Tibial nerve (tissue), 4 donors: ENCODE data around the gene CCNT2. TPM values are rescaled to one million over a fixed set of nuclear protein-coding genes. Genes with fewer than 3 reads are reported as not detected.

Experiments used
- DNase-seq, 2 donors: peaks; one replicate each; pipeline ENCODE4 v3.0.0-alpha.2; 2019; ENCODE audit warnings: low spot score in 2 of 2
- H3K27ac ChIP-seq, 4 donors: fragments of 200-600 bp; sonication (generic) in 3 of 4; one replicate each; pipeline ENCODE4 v1.5.1; 2017 to 2019; ENCODE audit warnings: mild to moderate bottlenecking in 1 of 4
- H3K27me3 ChIP-seq, 2 donors: fragments of 200-600 bp; sonication (generic) in 1 of 2; one replicate each; pipeline versions ENCODE4 v1.5.1 to v1.6.0; 2017 to 2019
- H3K36me3 ChIP-seq, 3 donors: fragments of 200-600 bp; sonication (generic); one replicate each; pipeline ENCODE4 v1.5.1; 2018 to 2019
- H3K4me1 ChIP-seq, 4 donors: fragments of 200-600 bp; sonication (generic) in 3 of 4; one replicate each; pipeline ENCODE4 v1.5.1; 2017 to 2019
- H3K4me3 ChIP-seq, 4 donors: fragments of 200-600 bp; sonication (generic) in 3 of 4; one replicate each; pipeline ENCODE4 v1.5.1; 2017 to 2019; ENCODE audit warnings: mild to moderate bottlenecking in 1 of 4, moderate library complexity in 1 of 4
- H3K9me3 ChIP-seq, 4 donors: fragments of 200-600 bp; sonication (generic) in 3 of 4; one replicate each; pipeline ENCODE4 v1.5.1; 2017 to 2019
- EP300 ChIP-seq, 2 donors: sonication (generic); formaldehyde crosslinking; IDR thresholded peaks; one replicate each; pipeline ENCODE4 v1.6.1; 2017; ENCODE audit warnings: antibody characterized with exemption in 2 of 2, mild to moderate bottlenecking in 1 of 2
- POLR2A ChIP-seq, 2 donors: fragments of 450-650 bp; IDR thresholded peaks; one replicate each; pipeline ENCODE4 v1.6.1; 2017; ENCODE audit warnings: antibody characterized with exemption in 2 of 2, mild to moderate bottlenecking in 2 of 2, moderate library complexity in 2 of 2
- WGBS, 2 donors: methylation state at CpG; one replicate each; pipeline ENCODE4 v1.1.5; 2018; 5-methylcytosine and 5-hydroxymethylcytosine counted together
- total RNA-seq, 4 donors: library from RNA; depleted of rRNA; stranded (reverse); fragments of >200 nt; gene quantifications; one replicate each; pipeline ENCODE4 v1.1.0, GENCODE V29; 2016
- TF ChIP-seq, protein P1 (sequence below), 5 experiments: fragments of 200-600 bp in 3 of 5; fragments of 450-650 bp in 2 of 5; sonication (generic) in 3 of 5; IDR thresholded peaks; one replicate each; pipeline ENCODE4 v1.5.1; 2016 to 2019; ENCODE audit warnings: antibody characterized with exemption in 5 of 5, mild to moderate bottlenecking in 3 of 5, moderate library complexity in 2 of 5

CCNT2 gene
- total RNA-seq, 4 donors from 2014 or later, result 29.7 to 45.4 (median 31.9) TPM

DNA sequence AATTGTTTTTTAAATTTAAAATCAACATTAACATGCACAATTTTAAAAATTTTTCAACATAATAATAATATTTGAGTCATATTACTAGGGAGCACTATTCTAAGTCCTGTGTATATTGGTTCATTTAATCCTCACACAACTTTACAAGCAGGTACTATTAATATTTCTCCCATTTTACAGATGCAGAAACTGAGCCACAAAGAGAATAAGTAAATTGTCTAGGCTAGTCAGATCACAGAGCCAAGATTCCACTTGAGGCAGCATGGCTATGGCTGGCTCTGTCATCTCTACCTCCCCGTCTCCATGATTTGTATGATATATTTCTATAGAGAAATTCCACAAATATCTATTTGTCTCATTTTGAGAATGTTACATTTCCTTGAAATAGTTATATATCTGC is 15.1 kb downstream of the CCNT2 start:
- DNase-seq, result no peak
- H3K27me3 ChIP-seq, result no peaks in the 10 kb centered on the region
- H3K4me1 ChIP-seq, result peaks cover 5 to 66% (median 18%) of the 10 kb centered on the region in 4 donors
- WGBS, 2 donors, result 88 to 89% methylated on average over 1 of the region's 1 CpG
- TF ChIP-seq, protein P1, sequence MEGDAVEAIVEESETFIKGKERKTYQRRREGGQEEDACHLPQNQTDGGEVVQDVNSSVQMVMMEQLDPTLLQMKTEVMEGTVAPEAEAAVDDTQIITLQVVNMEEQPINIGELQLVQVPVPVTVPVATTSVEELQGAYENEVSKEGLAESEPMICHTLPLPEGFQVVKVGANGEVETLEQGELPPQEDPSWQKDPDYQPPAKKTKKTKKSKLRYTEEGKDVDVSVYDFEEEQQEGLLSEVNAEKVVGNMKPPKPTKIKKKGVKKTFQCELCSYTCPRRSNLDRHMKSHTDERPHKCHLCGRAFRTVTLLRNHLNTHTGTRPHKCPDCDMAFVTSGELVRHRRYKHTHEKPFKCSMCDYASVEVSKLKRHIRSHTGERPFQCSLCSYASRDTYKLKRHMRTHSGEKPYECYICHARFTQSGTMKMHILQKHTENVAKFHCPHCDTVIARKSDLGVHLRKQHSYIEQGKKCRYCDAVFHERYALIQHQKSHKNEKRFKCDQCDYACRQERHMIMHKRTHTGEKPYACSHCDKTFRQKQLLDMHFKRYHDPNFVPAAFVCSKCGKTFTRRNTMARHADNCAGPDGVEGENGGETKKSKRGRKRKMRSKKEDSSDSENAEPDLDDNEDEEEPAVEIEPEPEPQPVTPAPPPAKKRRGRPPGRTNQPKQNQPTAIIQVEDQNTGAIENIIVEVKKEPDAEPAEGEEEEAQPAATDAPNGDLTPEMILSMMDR (IDR thresholded peaks at IDR 0.05), result no peak
- TF ChIP-seq EP300 (IDR thresholded peaks at IDR 0.05) (no peak), POLR2A (IDR thresholded peaks at IDR 0.05) (no peak)
- no peak overlapping the region for H3K27ac ChIP-seq
- H3K9me3 ChIP-seq, result no peaks in the 10 kb centered on the region
- peaks cover 0 to 19% (median 0%) of the 10 kb centered on the region in 3 donors for H3K36me3 ChIP-seq
- no peak overlapping the region for H3K4me3 ChIP-seq

DNA sequence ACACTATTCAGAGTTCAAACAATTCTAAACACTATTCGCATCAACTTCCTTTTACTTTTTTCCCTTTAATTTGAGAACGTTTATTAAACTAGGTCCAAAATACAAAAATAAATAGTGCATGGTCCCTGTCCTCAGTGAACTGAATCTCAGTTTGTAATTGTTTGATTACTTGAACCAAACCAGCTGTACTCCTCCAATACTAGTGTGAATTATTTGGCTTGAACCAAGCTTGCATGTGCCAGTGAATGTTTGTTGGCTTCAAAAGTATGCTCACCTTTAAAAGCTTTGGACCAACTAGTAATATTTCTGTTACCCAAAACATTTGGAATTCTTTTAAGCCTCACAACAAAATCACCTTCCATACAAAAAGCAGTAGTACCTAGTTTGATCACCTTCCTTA is 15.5 kb downstream of the CCNT2 start:
- no peaks in the 10 kb centered on the region for H3K9me3 ChIP-seq
- peaks cover 5 to 62% (median 18%) of the 10 kb centered on the region in 4 donors for H3K4me1 ChIP-seq
- WGBS, 2 donors, result 52 to 61% methylated on average over 2 of the region's 2 CpGs
- no peak for DNase-seq
- no peak overlapping the region for H3K27ac ChIP-seq
- no peaks in the 10 kb centered on the region for H3K27me3 ChIP-seq
- peaks cover 0 to 23% (median 0%) of the 10 kb centered on the region in 3 donors for H3K36me3 ChIP-seq
- TF ChIP-seq, protein P1 (IDR thresholded peaks at IDR 0.05), result no peak
- TF ChIP-seq POLR2A (IDR thresholded peaks at IDR 0.05) (no peak), EP300 (IDR thresholded peaks at IDR 0.05) (no peak)
- H3K4me3 ChIP-seq, result no peak overlapping the region

DNA sequence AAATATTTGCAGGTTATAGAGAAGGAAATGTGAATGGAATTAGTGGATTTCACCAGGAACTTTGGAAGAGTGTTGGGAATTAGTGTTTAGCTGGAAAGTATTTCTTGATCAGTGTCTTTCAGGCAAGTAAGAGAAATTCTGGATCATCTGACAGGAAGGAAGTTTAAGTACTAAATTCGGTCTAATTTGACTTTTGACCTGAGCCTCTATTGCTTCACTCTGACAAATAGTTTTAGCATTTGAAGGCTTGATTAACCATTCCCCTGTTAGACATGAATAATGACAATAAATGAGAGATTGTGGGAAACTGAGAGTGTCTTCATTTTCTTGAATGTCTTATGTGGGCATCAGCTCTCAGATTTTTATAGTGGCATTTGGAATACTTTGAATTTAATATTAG is 16.0 kb downstream of the CCNT2 start:
- Histone ChIP-seq H3K27ac (no peak overlapping the region), H3K36me3 (peaks cover 0 to 28% (median 0%) of the 10 kb centered on the region in 3 donors), H3K9me3 (no peaks in the 10 kb centered on the region), H3K27me3 (no peaks in the 10 kb centered on the region), H3K4me3 (no peak overlapping the region), H3K4me1 (peaks cover 5 to 60% (median 18%) of the 10 kb centered on the region in 4 donors)
- WGBS, 2 donors, result 0 to 5% methylated on average over 1 of the region's 1 CpG
- no peak for TF ChIP-seq EP300 (IDR thresholded peaks at IDR 0.05)
- TF ChIP-seq, protein P1 (IDR thresholded peaks at IDR 0.05), result no peak
- TF ChIP-seq POLR2A (IDR thresholded peaks at IDR 0.05), result no peak
- no peak for DNase-seq

DNA sequence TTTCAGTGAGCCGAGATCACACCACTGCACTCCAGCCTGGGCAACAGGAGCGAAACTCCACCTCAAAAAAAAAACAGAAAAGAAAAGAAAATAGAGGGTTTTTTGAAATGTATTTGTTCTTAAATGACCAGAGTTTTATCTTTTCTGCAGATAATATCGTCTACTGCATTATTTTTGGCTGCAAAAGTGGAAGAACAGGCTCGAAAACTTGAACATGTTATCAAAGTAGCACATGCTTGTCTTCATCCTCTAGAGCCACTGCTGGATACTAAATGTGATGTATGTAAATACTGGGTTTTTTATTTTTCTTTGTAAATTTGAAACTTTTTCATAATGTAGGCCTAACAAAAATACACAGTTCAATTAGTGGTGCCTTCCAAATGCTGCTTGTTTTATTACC is 18.1 kb downstream of the CCNT2 start:
- H3K4me3 ChIP-seq, result no peak overlapping the region
- H3K9me3 ChIP-seq, result no peaks in the 10 kb centered on the region
- no peaks in the 10 kb centered on the region for H3K27me3 ChIP-seq
- H3K27ac ChIP-seq, result no peak overlapping the region
- TF ChIP-seq POLR2A (IDR thresholded peaks at IDR 0.05), result no peak
- TF ChIP-seq EP300 (IDR thresholded peaks at IDR 0.05), result no peak
- TF ChIP-seq, protein P1 (IDR thresholded peaks at IDR 0.05), result no peak
- H3K36me3 ChIP-seq, result peaks cover 0 to 46% (median 4%) of the 10 kb centered on the region in 3 donors
- H3K4me1 ChIP-seq, result peaks cover 5 to 59% (median 15%) of the 10 kb centered on the region in 4 donors
- no peak for DNase-seq
- 71 to 84% methylated on average over 4 of the region's 4 CpGs for WGBS, 2 donors

DNA sequence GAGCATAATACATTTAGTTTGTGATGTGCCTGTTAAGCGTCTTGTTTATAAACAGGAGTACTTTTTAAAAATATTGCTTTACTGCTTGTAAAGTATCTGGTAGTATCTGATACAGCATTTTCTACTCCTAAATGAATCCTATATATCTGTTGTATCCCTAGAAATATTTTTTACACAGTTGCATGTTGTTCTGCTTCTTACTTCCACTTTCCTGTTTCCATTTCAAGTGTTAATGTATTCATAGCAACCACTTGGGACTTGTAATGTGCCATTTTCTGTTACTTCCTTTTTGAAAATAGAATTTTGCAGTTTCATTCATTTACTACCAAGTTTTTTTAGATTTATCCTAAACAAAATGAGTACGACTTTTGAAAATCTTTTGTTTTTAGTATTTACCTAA is 24.9 kb downstream of the CCNT2 start:
- Histone ChIP-seq H3K36me3 (peaks cover 0 to 74% (median 8%) of the 10 kb centered on the region in 3 donors), H3K4me1 (peaks cover 0 to 1% (median 0%) of the 10 kb centered on the region in 4 donors), H3K27ac (no peak overlapping the region), H3K9me3 (no peaks in the 10 kb centered on the region), H3K4me3 (no peak overlapping the region), H3K27me3 (no peaks in the 10 kb centered on the region)
- DNase-seq, result no peak
- TF ChIP-seq, protein P1 (IDR thresholded peaks at IDR 0.05), result no peak
- no peak for TF ChIP-seq POLR2A (IDR thresholded peaks at IDR 0.05)
- no peak for TF ChIP-seq EP300 (IDR thresholded peaks at IDR 0.05)
- WGBS, 2 donors, result 85 to 87% methylated on average over 2 of the region's 2 CpGs
